Activated CD8-positive, alpha-beta memory T cell treated with anti-CD3 and anti-CD28 coated beads for 36 hours (primary cell): ENCODE data around the gene ZNF862. TPM values are rescaled to one million over a fixed set of nuclear protein-coding genes. Genes with fewer than 3 reads are reported as not detected.

ENCODE experiments used
- CTCF ChIA-PET: fragments of 350-600 bp; sonication (Branson Sonifier 250); formaldehyde crosslinking; loops from one replicate; lab custom pipeline; 2021; ENCODE audit warnings: antibody characterized with exemption; lab: Charles Lee
- POLR2A ChIA-PET: fragments of 350-600 bp; sonication (Branson Sonifier 250); formaldehyde crosslinking; loops from one replicate; lab custom pipeline; 2021; ENCODE audit warnings: antibody characterized with exemption; lab: Charles Lee
- total RNA-seq, 2 experiments: library from RNA; stranded (reverse); gene quantifications; one replicate each; pipeline ENCODE4 v1.2.3, GENCODE V29; 2021

The ZNF862 gene
- total RNA-seq, 2 experiments from 2014 or later = 11.0 to 11.1 TPM

DNA sequence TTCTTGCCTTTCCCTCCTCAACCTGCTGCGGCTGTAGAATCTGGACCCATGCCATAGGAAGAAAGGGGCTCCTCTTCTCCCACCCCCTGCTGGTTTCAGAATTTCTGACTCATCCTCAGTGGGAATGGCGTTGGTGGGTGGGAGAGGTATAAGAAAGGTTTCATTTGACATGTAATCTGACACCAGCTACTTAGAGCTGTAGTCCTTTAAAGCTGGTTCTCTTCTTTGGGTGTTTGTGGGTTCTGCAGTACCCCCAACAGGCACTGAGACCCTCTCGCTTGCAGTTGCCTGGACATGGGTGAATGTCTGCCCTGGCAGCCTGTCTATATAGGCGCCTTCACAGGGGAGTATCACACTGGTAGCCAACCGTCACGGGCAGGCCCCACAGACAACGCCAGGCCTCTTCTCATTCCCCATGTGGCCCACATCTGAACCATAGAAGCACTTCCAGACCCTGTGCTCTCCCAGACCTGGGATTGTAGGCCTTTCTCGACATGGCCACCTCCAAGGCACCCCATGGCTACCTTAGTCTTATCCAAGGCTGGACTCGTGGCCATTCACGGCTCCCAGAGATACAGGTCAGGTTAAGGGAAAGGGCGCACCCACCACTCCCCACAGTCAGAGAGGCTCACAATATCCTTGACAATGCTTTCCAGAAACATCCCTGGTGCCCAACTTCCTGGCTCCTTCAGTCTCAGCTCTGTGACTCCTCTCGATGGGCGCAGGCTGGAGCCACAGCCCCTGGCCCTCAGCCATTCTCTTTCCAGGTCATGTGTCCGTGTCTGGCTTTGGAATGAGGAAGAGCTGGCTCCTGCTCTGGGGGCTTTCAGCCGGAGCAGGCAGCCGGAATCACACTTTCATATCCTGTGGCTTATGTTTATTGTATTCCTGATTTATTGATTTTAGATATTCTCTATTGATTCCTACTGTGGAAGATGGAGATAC, 17.5 kb downstream of the ZNF862 start:
- ChIA-PET CTCF (no interaction called here), POLR2A (no interaction called here)

- CTCF ChIA-PET = no interaction called here
- POLR2A ChIA-PET = no interaction called here
Measured at GRCh38 chr7:149856583-149856982, 18.4 kb downstream of the ZNF862 start.

- ChIA-PET POLR2A (no interaction called here), CTCF (no interaction called here)
Measured at GRCh38 chr7:149859369-149859768, 21.2 kb downstream of the ZNF862 start.

GRCh38 chr7:149859876-149860275, 21.7 kb downstream of the ZNF862 start:
- ChIA-PET CTCF (no interaction called here), POLR2A (no interaction called here)

DNA sequence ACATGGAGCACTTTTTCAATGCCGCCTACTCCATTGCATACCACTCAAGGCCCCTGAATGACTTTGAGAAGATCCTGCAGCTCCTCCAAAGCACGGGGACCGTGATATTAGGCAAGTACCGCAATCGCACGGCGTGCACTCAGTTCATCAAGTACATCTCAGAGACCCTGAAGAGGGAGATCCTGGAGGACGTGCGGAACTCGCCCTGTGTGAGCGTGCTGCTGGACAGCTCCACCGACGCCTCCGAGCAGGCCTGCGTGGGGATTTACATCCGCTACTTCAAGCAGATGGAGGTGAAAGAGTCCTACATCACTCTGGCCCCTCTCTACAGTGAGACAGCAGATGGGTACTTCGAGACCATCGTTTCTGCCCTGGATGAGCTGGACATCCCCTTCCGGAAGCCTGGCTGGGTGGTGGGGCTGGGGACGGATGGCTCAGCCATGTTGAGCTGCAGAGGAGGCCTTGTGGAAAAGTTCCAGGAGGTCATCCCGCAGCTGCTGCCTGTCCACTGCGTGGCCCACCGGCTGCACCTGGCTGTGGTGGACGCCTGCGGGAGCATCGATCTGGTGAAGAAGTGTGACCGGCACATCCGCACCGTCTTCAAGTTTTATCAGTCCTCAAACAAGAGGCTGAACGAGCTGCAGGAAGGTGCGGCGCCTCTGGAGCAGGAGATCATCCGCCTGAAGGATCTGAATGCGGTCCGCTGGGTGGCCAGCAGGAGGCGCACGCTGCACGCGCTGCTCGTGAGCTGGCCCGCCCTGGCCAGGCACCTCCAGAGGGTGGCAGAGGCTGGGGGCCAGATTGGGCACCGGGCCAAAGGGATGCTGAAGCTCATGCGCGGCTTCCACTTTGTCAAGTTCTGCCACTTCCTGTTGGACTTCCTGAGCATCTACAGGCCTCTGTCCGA, 22.9 kb downstream of the ZNF862 start:
- POLR2A ChIA-PET = no interaction called here
- CTCF ChIA-PET = interaction anchor here (1.2 to 1.4 kb wide), 2 partner anchors 10 to 22 kb away, joined by 4 to 6 read pairs; no protein-coding TSS in a partner anchor

- CTCF ChIA-PET = interaction anchor here (1.2 to 1.4 kb wide), 2 partner anchors 9 to 22 kb away, joined by 4 to 6 read pairs; no protein-coding TSS in a partner anchor
- POLR2A ChIA-PET = no interaction called here
Measured at GRCh38 chr7:149861728-149862045, 23.5 kb downstream of the ZNF862 start.

- ChIA-PET CTCF (interaction anchor here (1.4 kb wide), 1 partner anchor 21 kb away, joined by 4 read pairs; no protein-coding TSS in a partner anchor), POLR2A (no interaction called here)
Measured at GRCh38 chr7:149862156-149862555, 24.0 kb downstream of the ZNF862 start.

DNA sequence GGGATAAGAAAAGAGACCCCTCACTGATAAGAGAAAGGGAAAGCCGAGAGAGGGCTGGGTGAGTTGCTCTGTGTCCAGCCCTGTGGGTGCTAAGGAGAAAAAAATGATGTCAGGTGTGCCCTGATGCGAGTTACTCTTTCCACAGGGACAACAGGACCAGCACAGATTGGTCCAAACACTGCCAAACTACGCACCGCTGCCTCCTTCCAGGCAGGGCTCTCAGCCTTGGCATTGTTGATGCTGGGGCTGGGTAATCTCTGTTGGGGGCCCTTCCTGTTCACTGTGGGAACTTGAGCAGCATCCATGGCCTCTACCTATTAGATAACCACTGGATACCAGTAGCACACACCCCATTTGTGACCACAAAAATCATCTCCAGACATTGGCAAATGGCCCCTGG, 25.3 kb downstream of the ZNF862 start:
- CTCF ChIA-PET = no interaction called here
- POLR2A ChIA-PET = no interaction called here

GRCh38 chr7:149864023-149864422, 25.8 kb downstream of the ZNF862 start:
- CTCF ChIA-PET = no interaction called here
- POLR2A ChIA-PET = no interaction called here

- POLR2A ChIA-PET = interaction anchor here (0.6 to 1.3 kb wide), 2 partner anchors 25 to 32 kb away, joined by 4 to 6 read pairs; no protein-coding TSS in a partner anchor
Measured at GRCh38 chr7:149864751-149865150, 26.6 kb downstream of the ZNF862 start.

GRCh38 chr7:149865437-149865836, 27.3 kb downstream of the ZNF862 start:
- ChIA-PET CTCF (interaction anchor here (1.0 to 1.6 kb wide), 2 partner anchors 9 to 19 kb away, joined by 3 to 5 read pairs; no protein-coding TSS in a partner anchor), POLR2A (interaction anchor here (0.6 to 1.3 kb wide), 2 partner anchors 26 to 32 kb away, joined by 4 to 6 read pairs; no protein-coding TSS in a partner anchor)

More at GRCh38 chr7:149864751-149865150, 26.6 kb downstream of the ZNF862 start:
- CTCF ChIA-PET = interaction anchor here (1.0 kb wide), 1 partner anchor 18 kb away, joined by 3 read pairs; no protein-coding TSS in a partner anchor

DNA sequence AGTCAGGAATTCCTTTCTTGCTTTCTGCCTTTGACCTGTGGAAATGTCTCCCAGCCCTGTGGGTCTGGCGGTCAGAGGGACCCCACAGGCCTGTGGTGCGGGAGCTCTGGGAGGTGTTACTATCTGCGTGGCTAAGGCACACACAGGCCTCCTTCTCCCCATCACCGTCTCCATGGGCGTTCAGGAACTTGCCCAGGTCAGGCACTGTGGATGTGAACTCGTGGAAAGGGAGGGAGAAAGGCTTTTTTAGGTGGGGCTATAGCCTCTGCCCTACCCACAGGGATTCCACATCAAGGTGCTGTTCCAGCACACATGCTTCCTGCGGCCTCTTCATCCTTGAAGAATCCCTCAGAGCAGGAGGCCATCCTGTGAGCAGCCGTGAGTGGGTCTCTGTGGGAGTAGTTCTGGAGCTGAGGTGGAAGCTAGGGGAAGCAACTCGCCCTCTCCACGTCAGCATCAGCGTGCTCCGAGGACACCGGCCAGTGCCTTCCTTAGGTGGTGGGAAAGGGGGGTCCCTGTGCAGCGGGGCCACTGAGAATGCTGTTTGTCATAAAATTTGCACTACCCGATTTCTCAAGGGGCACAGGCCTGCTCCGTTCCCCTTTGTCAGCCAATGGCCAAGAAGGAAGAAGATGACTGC, 28.1 kb downstream of the ZNF862 start:
- CTCF ChIA-PET = interaction anchor here (1.6 kb wide), 1 partner anchor 9 kb away, joined by 5 read pairs; no protein-coding TSS in a partner anchor

DNA sequence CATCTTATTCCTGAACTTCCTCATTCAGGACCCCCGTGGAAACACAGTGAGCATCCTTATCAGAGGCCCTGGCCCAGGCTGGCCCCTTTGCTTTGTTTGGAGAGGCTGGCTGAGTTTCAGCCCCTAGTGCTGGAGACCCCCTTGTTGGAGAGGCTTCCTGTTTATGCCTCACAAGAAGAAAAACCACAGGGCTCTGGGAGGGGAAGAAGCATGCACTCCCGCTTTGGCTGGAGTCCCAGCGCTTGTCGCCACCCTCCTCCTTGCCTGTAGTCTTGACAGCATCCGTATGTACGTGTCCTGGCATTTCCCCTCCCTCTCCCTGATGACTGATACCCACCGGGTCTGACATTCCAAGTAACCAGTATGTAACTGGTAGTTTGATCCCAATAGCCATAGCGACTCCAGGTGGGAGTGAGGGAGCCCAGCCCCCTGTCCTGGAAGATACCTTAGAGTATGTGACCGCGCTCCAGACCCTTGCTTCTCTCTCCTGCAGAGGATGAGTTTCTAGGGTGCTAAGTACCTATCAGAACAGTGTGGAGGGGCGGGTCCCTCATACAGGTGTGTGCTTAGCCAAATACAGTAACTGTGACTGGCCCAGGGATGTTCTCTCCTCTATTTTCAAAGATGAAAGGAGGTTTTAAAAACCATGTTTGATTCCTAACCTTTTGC, 28.7 kb downstream of the ZNF862 start:
- POLR2A ChIA-PET = interaction anchor here (0.5 kb wide), 1 partner anchor 62 kb away, joined by 7 read pairs; no protein-coding TSS in a partner anchor
- CTCF ChIA-PET = no interaction called here

More for the DNA sequence above, 28.1 kb downstream of the ZNF862 start:
- POLR2A ChIA-PET = no interaction called here

DNA sequence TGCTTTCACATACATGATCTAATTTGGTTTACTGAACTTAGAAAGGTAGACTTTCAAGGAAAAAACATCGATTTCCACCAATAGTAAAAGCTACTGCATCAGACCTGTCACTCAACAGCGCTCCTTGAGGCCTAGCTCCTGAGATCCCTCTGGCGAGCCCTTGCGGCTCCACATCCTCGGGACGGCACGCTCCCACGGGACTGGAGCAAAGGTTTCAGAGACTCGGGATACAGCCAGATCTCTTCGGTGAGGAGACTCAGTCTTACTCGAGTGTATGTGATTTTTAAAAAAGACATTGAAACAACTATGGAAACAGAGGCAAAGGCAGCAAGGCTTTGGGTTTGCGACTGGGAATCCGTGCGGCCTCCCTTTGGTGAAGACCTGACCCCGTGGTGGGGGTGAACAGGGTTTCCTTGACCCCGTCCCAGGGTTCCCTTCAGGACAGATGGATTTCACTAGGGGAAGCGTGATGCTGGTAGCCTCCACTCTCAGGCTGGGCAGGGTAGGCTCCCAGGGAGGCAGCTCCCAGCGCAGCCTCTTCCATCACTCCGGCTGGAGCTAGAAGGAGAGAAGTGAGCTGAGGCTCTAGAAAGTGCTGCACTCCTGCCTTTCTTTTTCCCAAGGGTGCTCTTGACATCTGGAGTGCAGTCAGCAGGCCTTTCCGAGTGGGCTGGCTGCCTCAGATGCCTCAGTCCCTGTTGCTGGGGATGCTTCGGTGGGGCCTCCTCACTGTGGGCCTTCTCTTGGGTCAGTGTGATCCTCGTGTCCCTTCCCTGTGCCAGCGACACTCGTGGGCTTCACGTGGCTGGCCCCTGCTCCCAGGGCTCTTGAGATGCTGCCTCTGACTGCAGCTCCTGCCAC, 29.8 kb downstream of the ZNF862 start:
- ChIA-PET POLR2A (no interaction called here), CTCF (no interaction called here)

- POLR2A ChIA-PET = interaction anchor here (1.2 kb wide), 1 partner anchor 14 kb away, joined by 3 read pairs; no protein-coding TSS in a partner anchor
- CTCF ChIA-PET = interaction anchor here (1.6 kb wide), 1 partner anchor 30 kb away, joined by 7 read pairs; the partner anchor contains the start of gene ZNF862
Measured at GRCh38 chr7:149868623-149869290, 30.6 kb downstream of the ZNF862 start.

DNA sequence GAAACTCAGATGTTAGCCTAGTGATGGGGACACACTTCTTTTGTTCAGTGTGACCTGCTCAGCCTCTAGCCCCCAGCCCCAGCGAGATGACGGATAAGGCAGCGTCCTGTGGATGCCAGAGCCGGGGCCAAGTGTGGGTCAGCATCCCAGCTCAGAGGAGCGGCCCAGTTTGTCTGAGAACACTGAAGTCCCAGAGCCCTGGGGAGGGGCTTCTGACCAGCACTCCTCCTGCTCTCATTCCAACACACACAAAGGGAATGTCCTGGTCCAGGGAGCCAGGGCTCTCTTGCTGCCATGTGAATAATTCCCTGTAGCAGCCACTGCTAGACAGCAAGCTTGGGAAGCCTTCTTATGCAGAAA, 31.1 kb downstream of the ZNF862 start:
- CTCF ChIA-PET = interaction anchor here (1.6 kb wide), 1 partner anchor 30 kb away, joined by 7 read pairs; the partner anchor contains the start of gene ZNF862

More for the DNA sequence above, 31.1 kb downstream of the ZNF862 start:
- POLR2A ChIA-PET = interaction anchor here (1.2 kb wide), 1 partner anchor 14 kb away, joined by 3 read pairs; no protein-coding TSS in a partner anchor
